Stomach (tissue), 9 donors: ENCODE results near the gene NPAS2. TPM values are rescaled to one million over a fixed set of nuclear protein-coding genes. Genes with fewer than 3 reads are reported as not detected.

ENCODE experiments used
- DNase-seq, 2 donors: peaks; one replicate each; pipeline versions ENCODE4 v3.0.0 to v3.0.0-alpha.2; 2013 to 2019
- H3K27ac ChIP-seq, 5 donors: fragments of 200-600 bp in 4 of 5; sonication (generic) in 4 of 5; one replicate each; pipeline ENCODE4 v1.5.1; 2013 to 2019; ENCODE audit warnings: mild to moderate bottlenecking in 1 of 5, moderate library complexity in 1 of 5
- H3K27me3 ChIP-seq, 3 donors: fragments of 200-600 bp; sonication (generic); one replicate each; pipeline ENCODE4 v1.5.1; 2017 to 2019; ENCODE audit warnings: mixed run types in 1 of 3
- H3K36me3 ChIP-seq, 4 donors: fragments of 200-600 bp; sonication (generic); 1 replicate in 3 of 4; 2 replicates in 1 of 4; pipeline ENCODE4 v1.5.1; 2016 to 2019
- H3K4me1 ChIP-seq, 4 donors: fragments of 200-600 bp; sonication (generic); one replicate each; pipeline ENCODE4 v1.5.1; 2016 to 2019
- H3K4me3 ChIP-seq, 4 donors: fragments of 200-600 bp; sonication (generic) in 3 of 4; one replicate each; pipeline ENCODE4 v1.5.1; 2016 to 2019; ENCODE audit warnings: mild to moderate bottlenecking in 1 of 4
- H3K9me3 ChIP-seq, 4 donors: fragments of 200-600 bp; sonication (generic); one replicate each; pipeline ENCODE4 v1.5.1; 2016 to 2019
- CTCF ChIP-seq, 7 experiments: fragments of 450-650 bp in 4 of 7; fragments of 200-600 bp in 3 of 7; sonication (generic) in 3 of 7; IDR thresholded peaks; one replicate each; pipeline ENCODE4 v1.5.1; 2016 to 2019; ENCODE audit warnings: antibody characterized with exemption in 7 of 7, control low read depth in 2 of 7, mild to moderate bottlenecking in 1 of 7
- EP300 ChIP-seq: sonication (generic); formaldehyde crosslinking; IDR thresholded peaks from one replicate; pipeline ENCODE4 v1.6.1; 2017; ENCODE audit warnings: antibody characterized with exemption
- POLR2A ChIP-seq, 4 donors: fragments of 450-650 bp; IDR thresholded peaks; one replicate each; pipeline ENCODE4 v1.6.1; 2016; ENCODE audit warnings: antibody characterized with exemption in 4 of 4, control low read depth in 2 of 4, mild to moderate bottlenecking in 1 of 4, moderate library complexity in 1 of 4
- POLR2AphosphoS5 ChIP-seq, 3 donors: sonication (generic); formaldehyde crosslinking; IDR thresholded peaks; one replicate each; pipeline ENCODE4 v1.6.1; 2016; ENCODE audit warnings: antibody characterized with exemption in 3 of 3
- WGBS, 5 donors: extraction: QIAGEN DNeasy Blood & Tissue Kit in 3 of 5; methylation state at CpG; one replicate each; pipeline versions ENCODE4 v1.1.5 to v1.1.7; 2013 to 2018; 5-methylcytosine and 5-hydroxymethylcytosine counted together
- intact Hi-C: fragments of 100-400 bp; cut with DNase I; formaldehyde crosslinking; loops from one replicate; pipeline ENCODE4 v1.15.1; 2023; ENCODE audit warnings: low total_unique reads
- polyA plus RNA-seq, 3 donors: library from polyadenylated mRNA; stranded (reverse); fragments of 200-250 nt; gene quantifications; one replicate each; pipeline ENCODE4 v1.2.3, GENCODE V29; 2013
- total RNA-seq, 5 donors: library from RNA; depleted of rRNA; stranded (reverse); fragments of >200 nt; gene quantifications; one replicate each; pipeline versions ENCODE4 v1.1.0 to v1.2.3, GENCODE V29; 2014 to 2016
- donor health status: healthy with polysubstance abuse.
- donor health status: Bipolar disorder and iron deficiency.
- donor health status: healthy.

Gene NPAS2
- total and polyA plus RNA-seq, 8 donors: 13.1 to 148 (median 28.0) TPM

GRCh38 chr2:100796499-100797100, 23.3 kb upstream of the NPAS2 start:
- peak in 1 of 2 donors; percentile 43 for DNase-seq
- Histone ChIP-seq H3K36me3 (no peaks in the 10 kb centered on the region), H3K27me3 (no peaks in the 10 kb centered on the region), H3K4me3 (no peak overlapping the region), H3K9me3 (no peaks in the 10 kb centered on the region), H3K4me1 (peaks cover 0 to 13% (median 4%) of the 10 kb centered on the region in 4 donors), H3K27ac (no peak overlapping the region)
- intact Hi-C loops: no loop called here
- TF ChIP-seq EP300: no peak
- 55 to 84% (median 70%) methylated on average over 5 of the region's 5 CpGs for WGBS, 5 donors

- Histone ChIP-seq H3K36me3 (no peaks in the 10 kb centered on the region), H3K4me1 (peaks cover 0 to 15% (median 5%) of the 10 kb centered on the region in 4 donors), H3K27me3 (no peaks in the 10 kb centered on the region), H3K27ac (no peak overlapping the region), H3K4me3 (no peak overlapping the region), H3K9me3 (no peaks in the 10 kb centered on the region)
- WGBS, 5 donors: 60 to 66% (median 63%) methylated on average over 5 of the region's 5 CpGs
- intact Hi-C loops: no loop called here
- no peak for TF ChIP-seq POLR2AphosphoS5 (IDR thresholded peaks at IDR 0.05)
- TF ChIP-seq POLR2A (IDR thresholded peaks at IDR 0.05): no peak
- no peak for TF ChIP-seq CTCF (IDR thresholded peaks at IDR 0.05)
- TF ChIP-seq EP300: no peak
- DNase-seq: no peak
These were observed 20.3 kb upstream of the NPAS2 start for GRCh38 chr2:100799686-100800085.

GRCh38 chr2:100800915-100801314, 19.0 kb upstream of the NPAS2 start:
- no peaks in the 10 kb centered on the region for H3K27me3 ChIP-seq
- H3K4me3 ChIP-seq: no peak overlapping the region
- H3K36me3 ChIP-seq: no peaks in the 10 kb centered on the region
- 42 to 76% (median 63%) methylated on average over 2 of the region's 2 CpGs for WGBS, 5 donors
- H3K4me1 ChIP-seq: peaks cover 0 to 15% (median 5%) of the 10 kb centered on the region in 4 donors
- intact Hi-C loops: no loop called here
- peak in 1 of 2 donors; percentile 69 for DNase-seq
- TF ChIP-seq POLR2A (IDR thresholded peaks at IDR 0.05): no peak
- TF ChIP-seq POLR2AphosphoS5 (IDR thresholded peaks at IDR 0.05): peak in 1 of 3 donors; percentile 21
- H3K9me3 ChIP-seq: no peaks in the 10 kb centered on the region
- H3K27ac ChIP-seq: peak overlapping the region in 2 of 5 donors; percentile 28 to 50

GRCh38 chr2:100801402-100801801, 18.5 kb upstream of the NPAS2 start:
- intact Hi-C loops: no loop called here
- no peak for TF ChIP-seq EP300
- no peak for TF ChIP-seq POLR2AphosphoS5 (IDR thresholded peaks at IDR 0.05)
- no peak for TF ChIP-seq POLR2A (IDR thresholded peaks at IDR 0.05)
- no peak for TF ChIP-seq CTCF (IDR thresholded peaks at IDR 0.05)
- Histone ChIP-seq H3K27ac (peak overlapping the region in 2 of 5 donors; percentile 2 to 28), H3K27me3 (no peaks in the 10 kb centered on the region), H3K36me3 (no peaks in the 10 kb centered on the region), H3K4me3 (no peak overlapping the region), H3K9me3 (no peaks in the 10 kb centered on the region), H3K4me1 (peaks cover 0 to 15% (median 4%) of the 10 kb centered on the region in 4 donors)
- no peak for DNase-seq
- 76 to 93% (median 86%) methylated on average over 1 of the region's 1 CpG for WGBS, 5 donors

GRCh38 chr2:100802066-100802465, 17.9 kb upstream of the NPAS2 start:
- peaks cover 0 to 15% (median 3%) of the 10 kb centered on the region in 4 donors for H3K4me1 ChIP-seq
- H3K9me3 ChIP-seq: no peaks in the 10 kb centered on the region
- no peaks in the 10 kb centered on the region for H3K27me3 ChIP-seq
- no peak for DNase-seq
- no peaks in the 10 kb centered on the region for H3K36me3 ChIP-seq
- 72 to 92% (median 87%) methylated on average over 9 of the region's 9 CpGs for WGBS, 5 donors
- TF ChIP-seq POLR2AphosphoS5 (IDR thresholded peaks at IDR 0.05) (no peak), CTCF (IDR thresholded peaks at IDR 0.05) (no peak), POLR2A (IDR thresholded peaks at IDR 0.05) (no peak), EP300 (no peak)
- H3K4me3 ChIP-seq: no peak overlapping the region
- peak overlapping the region in 2 of 5 donors; percentile 2 to 28 for H3K27ac ChIP-seq
- intact Hi-C loops: no loop called here
